Smooth muscle cell (in vitro differentiated cells): ENCODE measurements around the gene STMN1. TPM values are rescaled to one million over a fixed set of nuclear protein-coding genes. Genes with fewer than 3 reads are reported as not detected.

Source experiments
- DNase-seq: peaks from one replicate; lab custom pipeline; 2025; ENCODE audit not compliant: unreplicated experiment; lab: John Stamatoyannopoulos, UW
- H2AFZ ChIP-seq: fragments of 200-600 bp; sonication (generic); 2 replicates; pipeline ENCODE4 v1.6.0; 2016; ENCODE audit warnings: antibody characterized with exemption, low read depth, mild to moderate bottlenecking
- H3F3A ChIP-seq: fragments of 200-600 bp; sonication (generic); 2 replicates; pipeline ENCODE4 v1.6.0; 2017; ENCODE audit warnings: antibody characterized with exemption, low read depth
- H3K27ac ChIP-seq: fragments of 200-600 bp; sonication (generic); 2 replicates; pipeline ENCODE4 v1.5.1; 2016; ENCODE audit warnings: low read depth, mild to moderate bottlenecking
- H3K27me3 ChIP-seq: fragments of 200-600 bp; sonication (generic); 2 replicates; pipeline ENCODE4 v1.6.1; 2016; ENCODE audit warnings: low read depth, mild to moderate bottlenecking
- H3K36me3 ChIP-seq: fragments of 200-600 bp; sonication (generic); 2 replicates; pipeline ENCODE4 v1.5.1; 2016; ENCODE audit warnings: low read depth
- H3K4me1 ChIP-seq: fragments of 200-600 bp; sonication (generic); 2 replicates; pipeline ENCODE4 v1.5.1; 2016; ENCODE audit warnings: low read depth
- H3K4me2 ChIP-seq: fragments of 200-600 bp; sonication (generic); 2 replicates; pipeline ENCODE4 v1.6.0; 2016; ENCODE audit warnings: mild to moderate bottlenecking
- H3K4me3 ChIP-seq: fragments of 200-600 bp; sonication (generic); 2 replicates; pipeline ENCODE4 v1.5.1; 2016; ENCODE audit warnings: mild to moderate bottlenecking
- H3K79me2 ChIP-seq: fragments of 200-600 bp; sonication (generic); 2 replicates; pipeline ENCODE4 v1.6.0; 2016; ENCODE audit warnings: low read depth, mild to moderate bottlenecking
- H3K9ac ChIP-seq: fragments of 200-600 bp; sonication (generic); 2 replicates; pipeline ENCODE4 v1.6.0; 2016; ENCODE audit warnings: low read depth
- H3K9me3 ChIP-seq: fragments of 200-600 bp; sonication (generic); replicated peaks from 2 replicates; pipeline ENCODE4 v1.5.1; 2016; ENCODE audit warnings: low read depth
- H4K20me1 ChIP-seq: fragments of 200-600 bp; sonication (generic); 2 replicates; pipeline ENCODE4 v1.6.0; 2016; ENCODE audit warnings: low read depth
- CTCF ChIP-seq: fragments of 200-600 bp; sonication (generic); IDR thresholded peaks from 2 replicates; pipeline ENCODE4 v1.5.1; 2017; ENCODE audit warnings: borderline replicate concordance, mild to moderate bottlenecking, antibody characterized with exemption; ENCODE audit not compliant: insufficient read depth, poor library complexity, severe bottlenecking
- WGBS: methylation state at CpG from one replicate; pipeline ENCODE4 v1.1.7; 2016; ENCODE audit warnings: low lambda C conversion rate; 5-methylcytosine and 5-hydroxymethylcytosine counted together
- polyA plus RNA-seq: library from polyadenylated mRNA; unstranded; fragments of >200 nt; fragmentation: Nextera tagmentation; extraction: Ambion mirVana; gene quantifications from 2 replicates; pipeline ENCODE4 v1.2.1, GENCODE V29; 2016
- total RNA-seq: library from RNA; depleted of rRNA; stranded (reverse); fragments of >200 nt; gene quantifications from 2 replicates; pipeline ENCODE4 v1.2.3, GENCODE V29; 2014

Gene STMN1
- total and polyA plus RNA-seq, 2 experiments from 2014 or later = 115 to 331 TPM

DNA sequence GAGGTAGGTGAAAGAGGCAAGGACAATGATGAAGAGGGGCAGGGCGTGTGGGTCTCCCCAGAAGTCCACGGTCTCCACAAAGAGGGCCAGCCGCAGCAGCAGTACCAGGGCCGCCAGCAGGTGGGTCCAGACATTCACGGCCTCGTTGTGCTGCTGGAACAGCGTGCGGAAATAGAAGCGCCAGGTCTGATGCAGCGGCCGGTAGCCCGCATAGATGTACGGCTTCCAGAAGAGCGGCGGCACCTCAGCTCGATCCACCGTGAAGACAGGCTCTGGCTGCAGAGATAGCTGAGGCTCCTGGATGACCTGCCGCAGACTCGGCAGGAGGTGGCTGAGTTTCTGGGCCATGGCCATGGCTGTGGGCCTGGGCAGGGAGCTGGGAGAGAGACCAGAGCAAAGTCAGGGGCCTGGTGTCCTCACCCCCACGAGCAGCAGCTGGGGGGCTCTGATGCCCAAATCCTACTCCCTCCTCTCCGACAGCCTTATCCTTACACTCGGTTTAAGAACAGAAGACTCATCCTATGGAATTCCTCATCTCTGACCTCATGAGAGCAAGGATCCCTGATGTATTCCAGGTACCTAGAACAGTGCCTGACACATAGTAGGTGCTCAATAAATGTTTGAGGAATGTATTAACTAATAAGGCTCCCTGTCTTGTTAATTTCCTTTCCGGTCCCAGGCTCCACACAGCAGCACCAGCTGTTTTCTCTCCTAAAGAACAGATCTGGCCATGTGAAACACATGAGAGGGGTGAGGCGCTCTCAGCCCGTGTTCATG, 42.5 kb downstream of the STMN1 start:
- TF ChIP-seq CTCF = no peak
- Histone ChIP-seq H3K4me3 (no peak overlapping the region), H3K9ac (no peak overlapping the region), H3F3A (peaks cover 9% of the 10 kb centered on the region), H3K9me3 (no peaks in the 10 kb centered on the region), H2AFZ (no peak overlapping the region), H3K27ac (no peak overlapping the region), H3K36me3 (no peaks in the 10 kb centered on the region), H3K4me2 (no peak overlapping the region), H3K4me1 (peaks cover 4% of the 10 kb centered on the region), H4K20me1 (no peaks in the 10 kb centered on the region), H3K27me3 (no peaks in the 10 kb centered on the region), H3K79me2 (no peaks in the 10 kb centered on the region)
- 97% methylated on average over 25 of the region's 25 CpGs for WGBS
- DNase-seq = no peak

- Histone ChIP-seq H3K4me1 (peaks cover 9% of the 10 kb centered on the region), H3K36me3 (no peaks in the 10 kb centered on the region), H3F3A (peaks cover 9% of the 10 kb centered on the region), H3K79me2 (no peaks in the 10 kb centered on the region), H3K27me3 (no peaks in the 10 kb centered on the region), H3K9ac (no peak overlapping the region), H2AFZ (no peak overlapping the region), H3K4me2 (no peak overlapping the region), H3K9me3 (no peaks in the 10 kb centered on the region), H3K27ac (no peak overlapping the region), H3K4me3 (no peak overlapping the region), H4K20me1 (no peaks in the 10 kb centered on the region)
- WGBS = 97% methylated on average over 20 of the region's 20 CpGs
- DNase-seq = no peak
- TF ChIP-seq CTCF = no peak
Observed at GRCh38 chr1:25862785-25863485, 43.3 kb downstream of the STMN1 start.

- Histone ChIP-seq H4K20me1 (no peaks in the 10 kb centered on the region), H3K27ac (no peak overlapping the region), H3K27me3 (no peaks in the 10 kb centered on the region), H3K9me3 (no peaks in the 10 kb centered on the region), H3K4me3 (no peak overlapping the region), H2AFZ (no peak overlapping the region), H3K4me1 (peaks cover 9% of the 10 kb centered on the region), H3K9ac (no peak overlapping the region), H3F3A (peaks cover 9% of the 10 kb centered on the region), H3K36me3 (no peaks in the 10 kb centered on the region), H3K79me2 (no peaks in the 10 kb centered on the region), H3K4me2 (no peak overlapping the region)
- no peak for DNase-seq
- 79% methylated on average over 15 of the region's 16 CpGs for WGBS
- no peak for TF ChIP-seq CTCF
Observed at GRCh38 chr1:25861316-25862286, 44.6 kb downstream of the STMN1 start.
